Measurements from ENCODE around the gene STAG3.
"Not testable (repeated sequence)": the region's sequence is repeated elsewhere in the genome, so short reads cannot be mapped to it uniquely, and the experiment has no call there.

The STAG3 gene

GRCh38 chr7:100212631-100213286 is 35.0 kb downstream of the STAG3 start:
- no peak for DNase-seq

- no peak for DNase-seq
These were observed 36.0 kb downstream of the STAG3 start for GRCh38 chr7:100213672-100214071.

GRCh38 chr7:100214356-100214755 is 36.6 kb downstream of the STAG3 start:
- not testable (repeated sequence) for DNase-seq

GRCh38 chr7:100215895-100216294 is 38.2 kb downstream of the STAG3 start:
- no peak for DNase-seq

- peak; percentile 70 for DNase-seq
These were observed 40.2 kb downstream of the STAG3 start for GRCh38 chr7:100217934-100218333.

- DNase-seq: no peak
These were observed 41.6 kb downstream of the STAG3 start for GRCh38 chr7:100219271-100219737.

- DNase-seq: not testable (repeated sequence)
These were observed 42.3 kb downstream of the STAG3 start, which contains the start of gene PVRIG for GRCh38 chr7:100219801-100220585. PVRIG (plus strand) TSS chr7:100219949; CDS start chr7:100219971, 22 bp downstream.

GRCh38 chr7:100220586-100221230 is 43.0 kb downstream of the STAG3 start:
- no peak for DNase-seq

- DNase-seq: no peak
These were observed 43.6 kb downstream of the STAG3 start for GRCh38 chr7:100221231-100221718.

- no peak for DNase-seq
These were observed 44.2 kb downstream of the STAG3 start for GRCh38 chr7:100221767-100222444.

- DNase-seq: no peak
These were observed 44.9 kb downstream of the STAG3 start for GRCh38 chr7:100222445-100223132.

GRCh38 chr7:100223376-100223927 is 45.7 kb downstream of the STAG3 start:
- DNase-seq: not testable (repeated sequence)

- not testable (repeated sequence) for DNase-seq
These were observed 47.2 kb downstream of the STAG3 start for GRCh38 chr7:100224891-100225290.

GRCh38 chr7:100234660-100235317 is 57.1 kb downstream of the STAG3 start:
- DNase-seq: not testable (repeated sequence)

- DNase-seq: not testable (repeated sequence)
These were observed 62.3 kb downstream of the STAG3 start for GRCh38 chr7:100239975-100240374.

GRCh38 chr7:100243385-100243784 is 65.7 kb downstream of the STAG3 start:
- DNase-seq: not testable (repeated sequence)

GRCh38 chr7:100244988-100245605 is 67.4 kb downstream of the STAG3 start:
- not testable (repeated sequence) for DNase-seq

- not testable (repeated sequence) for DNase-seq
These were observed 68.6 kb downstream of the STAG3 start for GRCh38 chr7:100246121-100246864.

GRCh38 chr7:100246865-100247137 is 69.1 kb downstream of the STAG3 start:
- DNase-seq: not testable (repeated sequence)

- peak; percentile 85 for DNase-seq
These were observed 69.5 kb downstream of the STAG3 start for GRCh38 chr7:100247152-100247757.

All from NCI-H82 (cell line).